ENCODE results near the gene LRRC14B. TPM values are rescaled to one million over a fixed set of nuclear protein-coding genes. Genes with fewer than 3 reads are reported as not detected.

LRRC14B gene
- total and polyA plus RNA-seq, 2 donors from 2014 or later, result not detected

DNA sequence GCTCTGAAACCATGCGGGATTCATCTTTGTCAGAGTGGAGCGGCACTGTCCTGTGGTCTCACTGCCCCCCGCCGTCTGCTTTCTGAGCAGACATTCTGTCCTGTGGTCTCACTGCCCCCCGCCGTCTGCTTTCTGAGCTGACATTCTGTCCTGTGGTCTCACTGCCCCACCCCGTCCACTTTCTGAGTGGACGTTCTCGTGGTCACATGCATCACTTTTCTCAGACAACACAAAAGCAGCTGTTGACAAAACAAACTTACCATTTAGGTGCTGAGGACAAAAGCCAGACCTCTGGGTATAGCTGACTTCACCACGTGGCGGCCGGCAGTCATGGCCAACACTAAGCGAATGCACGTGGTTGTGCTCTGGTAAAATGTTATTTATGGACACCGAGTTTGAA lies 2.8 kb downstream of the LRRC14B start:
- DNase-seq (peak in 2 of 5 donors; percentile 34 to 58), FAIRE-seq (no peak)

DNA sequence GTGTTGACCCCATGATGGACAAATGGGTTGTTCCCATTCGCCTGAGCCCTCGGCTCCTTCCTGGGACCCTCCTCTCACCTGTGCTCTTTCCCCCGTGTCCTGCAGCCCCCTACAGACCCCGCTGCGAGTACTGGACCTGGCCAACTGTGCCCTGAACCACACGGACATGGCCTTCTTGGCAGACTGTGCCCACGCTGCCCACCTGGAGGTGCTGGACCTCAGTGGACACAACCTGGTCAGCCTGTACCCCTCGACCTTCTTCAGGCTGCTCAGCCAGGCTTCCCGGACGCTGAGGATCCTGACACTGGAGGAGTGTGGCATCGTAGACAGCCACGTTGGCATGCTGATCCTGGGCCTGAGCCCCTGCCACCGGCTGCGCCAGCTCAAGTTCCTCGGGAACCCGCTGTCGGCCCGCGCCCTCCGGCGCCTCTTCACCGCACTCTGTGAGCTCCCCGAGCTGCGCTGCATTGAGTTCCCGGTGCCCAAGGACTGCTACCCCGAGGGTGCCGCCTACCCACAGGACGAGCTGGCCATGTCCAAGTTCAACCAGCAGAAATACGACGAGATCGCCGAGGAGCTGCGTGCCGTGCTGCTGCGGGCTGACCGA lies 3.4 kb downstream of the LRRC14B start:
- Histone ChIP-seq H3K4me1 (ENCODE audit: control insufficient read depth in 2 of 3, insufficient read depth in 2 of 3, low read depth in 1 of 3, low read length in 3 of 3) (peaks cover 0 to 9% (median 0%) of the 10 kb centered on the region in 3 donors), H3K36me3 (ENCODE audit: control insufficient read depth in 2 of 3, insufficient read depth in 3 of 3, low read length in 3 of 3) (no peaks in the 10 kb centered on the region), H3K27me3 (ENCODE audit: control insufficient read depth, insufficient read depth, low read length) (no peaks in the 10 kb centered on the region), H3K4me3 (ENCODE audit: low read length in 3 of 3) (no peak overlapping the region), H3K9ac (ENCODE audit: low read length in 3 of 3) (no peak overlapping the region), H3K9me3 (ENCODE audit: control insufficient read depth in 2 of 3, insufficient read depth in 1 of 3, low read length in 3 of 3) (no peaks in the 10 kb centered on the region), H3K27ac (ENCODE audit: low read depth in 2 of 2, low read length in 2 of 2) (no peak overlapping the region)
- DNase-seq, result peak in 2 of 5 donors; percentile 46 to 59
- TF ChIP-seq, protein P1, sequence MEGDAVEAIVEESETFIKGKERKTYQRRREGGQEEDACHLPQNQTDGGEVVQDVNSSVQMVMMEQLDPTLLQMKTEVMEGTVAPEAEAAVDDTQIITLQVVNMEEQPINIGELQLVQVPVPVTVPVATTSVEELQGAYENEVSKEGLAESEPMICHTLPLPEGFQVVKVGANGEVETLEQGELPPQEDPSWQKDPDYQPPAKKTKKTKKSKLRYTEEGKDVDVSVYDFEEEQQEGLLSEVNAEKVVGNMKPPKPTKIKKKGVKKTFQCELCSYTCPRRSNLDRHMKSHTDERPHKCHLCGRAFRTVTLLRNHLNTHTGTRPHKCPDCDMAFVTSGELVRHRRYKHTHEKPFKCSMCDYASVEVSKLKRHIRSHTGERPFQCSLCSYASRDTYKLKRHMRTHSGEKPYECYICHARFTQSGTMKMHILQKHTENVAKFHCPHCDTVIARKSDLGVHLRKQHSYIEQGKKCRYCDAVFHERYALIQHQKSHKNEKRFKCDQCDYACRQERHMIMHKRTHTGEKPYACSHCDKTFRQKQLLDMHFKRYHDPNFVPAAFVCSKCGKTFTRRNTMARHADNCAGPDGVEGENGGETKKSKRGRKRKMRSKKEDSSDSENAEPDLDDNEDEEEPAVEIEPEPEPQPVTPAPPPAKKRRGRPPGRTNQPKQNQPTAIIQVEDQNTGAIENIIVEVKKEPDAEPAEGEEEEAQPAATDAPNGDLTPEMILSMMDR (IDR thresholded peaks at IDR 0.05; ENCODE audit: borderline replicate concordance, extremely low read depth, insufficient read depth), result no peak
- FAIRE-seq, result no peak
- intact Hi-C loops (cut with DNase I), result no loop called here

More for the DNA sequence above, 2.8 kb downstream of the LRRC14B start:
- H3K9me3 ChIP-seq (ENCODE audit: control insufficient read depth in 2 of 3, insufficient read depth in 1 of 3, low read length in 3 of 3), result no peaks in the 10 kb centered on the region
- H3K4me3 ChIP-seq (ENCODE audit: low read length in 3 of 3), result no peak overlapping the region
- intact Hi-C loops (cut with DNase I), result no loop called here
- no peaks in the 10 kb centered on the region for H3K36me3 ChIP-seq (ENCODE audit: control insufficient read depth in 2 of 3, insufficient read depth in 3 of 3, low read length in 3 of 3)
- no peaks in the 10 kb centered on the region for H3K27me3 ChIP-seq (ENCODE audit: control insufficient read depth, insufficient read depth, low read length)
- H3K9ac ChIP-seq (ENCODE audit: low read length in 3 of 3), result no peak overlapping the region
- no peak overlapping the region for H3K27ac ChIP-seq (ENCODE audit: low read depth in 2 of 2, low read length in 2 of 2)
- TF ChIP-seq, protein P1 (IDR thresholded peaks at IDR 0.05; ENCODE audit: borderline replicate concordance, extremely low read depth, insufficient read depth), result no peak
- peaks cover 0 to 9% (median 0%) of the 10 kb centered on the region in 3 donors for H3K4me1 ChIP-seq (ENCODE audit: control insufficient read depth in 2 of 3, insufficient read depth in 2 of 3, low read depth in 1 of 3, low read length in 3 of 3)

DNA sequence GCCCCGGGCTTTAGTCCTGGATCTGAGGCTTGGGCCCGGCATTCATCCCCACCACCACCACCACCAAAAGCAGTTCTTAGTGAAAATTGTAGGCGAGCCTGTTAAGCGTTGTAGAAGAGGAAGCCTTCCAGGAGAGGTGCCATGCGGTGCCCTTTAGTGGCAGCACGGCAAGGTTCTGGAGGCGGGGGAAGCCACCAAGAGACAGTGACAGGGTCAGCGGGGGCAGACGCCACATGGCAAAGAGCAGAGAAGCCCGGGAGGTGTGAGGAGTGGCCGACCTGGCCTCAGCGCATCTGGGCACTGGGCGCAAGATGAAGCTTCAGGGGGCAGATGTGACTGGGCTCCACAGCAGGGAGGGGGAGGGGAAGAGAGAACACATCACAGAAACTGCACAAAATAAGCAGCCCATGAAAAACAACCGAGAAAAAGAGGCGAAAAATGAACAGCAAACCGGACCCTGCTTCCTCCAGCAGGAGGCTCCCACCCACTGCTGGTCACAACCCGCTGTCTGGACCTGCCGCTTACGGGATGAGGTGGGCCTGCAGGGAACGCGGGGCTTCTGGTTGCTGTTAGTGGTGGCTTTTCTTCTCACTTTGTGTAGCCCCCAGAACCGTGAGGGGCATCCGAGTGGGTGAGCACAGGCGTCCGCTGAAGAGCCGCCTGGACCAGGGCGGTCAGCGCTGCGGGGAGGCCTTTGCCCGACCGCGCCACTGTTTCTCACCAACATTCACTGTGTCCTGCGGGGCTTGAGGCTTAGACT lies 4.3 kb downstream of the LRRC14B start:
- peaks cover 0 to 3% (median 0%) of the 10 kb centered on the region in 3 donors for H3K4me1 ChIP-seq (ENCODE audit: control insufficient read depth in 2 of 3, insufficient read depth in 2 of 3, low read depth in 1 of 3, low read length in 3 of 3)
- no peak overlapping the region for H3K4me3 ChIP-seq (ENCODE audit: low read length in 3 of 3)
- no peaks in the 10 kb centered on the region for H3K9me3 ChIP-seq (ENCODE audit: control insufficient read depth in 2 of 3, insufficient read depth in 1 of 3, low read length in 3 of 3)
- H3K27ac ChIP-seq (ENCODE audit: low read depth in 2 of 2, low read length in 2 of 2), result no peak overlapping the region
- DNase-seq (peak in 3 of 5 donors; percentile 31 to 58 (median 43)), FAIRE-seq (no peak)
- intact Hi-C loops (cut with DNase I), result no loop called here
- no peaks in the 10 kb centered on the region for H3K36me3 ChIP-seq (ENCODE audit: control insufficient read depth in 2 of 3, insufficient read depth in 3 of 3, low read length in 3 of 3)
- H3K9ac ChIP-seq (ENCODE audit: low read length in 3 of 3), result no peak overlapping the region
- TF ChIP-seq, protein P1 (IDR thresholded peaks at IDR 0.05; ENCODE audit: borderline replicate concordance, extremely low read depth, insufficient read depth), result no peak
- H3K27me3 ChIP-seq (ENCODE audit: control insufficient read depth, insufficient read depth, low read length), result no peaks in the 10 kb centered on the region

All from kidney (tissue), 14 donors.